Liver (tissue), 9 donors: ENCODE results near the gene LSM3. TPM values are rescaled to one million over a fixed set of nuclear protein-coding genes. Genes with fewer than 3 reads are reported as not detected.
"Not testable (repeated sequence)": the region's sequence is repeated elsewhere in the genome, so short reads cannot be mapped to it uniquely, and the experiment has no call there.

Experiments
- DNase-seq: peaks from one replicate; pipeline ENCODE4 v3.0.0-alpha.2; 2017; ENCODE audit warnings: low spot score
- H3K27ac ChIP-seq, 2 donors: one replicate each; pipeline ENCODE4 v1.7.0; 2013; ENCODE audit warnings: inconsistent platforms in 2 of 2, low read length in 2 of 2, control low read depth in 1 of 2, low read depth in 1 of 2, mild to moderate bottlenecking in 1 of 2
- H3K27me3 ChIP-seq, 4 donors: one replicate each; pipeline versions ENCODE4 v1.6.1 to v1.7.0; 2013; ENCODE audit warnings: low read length in 3 of 4, inconsistent platforms in 1 of 4, mild to moderate bottlenecking in 1 of 4, moderate library complexity in 1 of 4; ENCODE audit not compliant: control insufficient read depth in 4 of 4, insufficient read depth in 4 of 4
- H3K36me3 ChIP-seq, 4 donors: one replicate each; pipeline versions ENCODE4 v1.6.1 to v1.7.0; 2013; ENCODE audit warnings: low read length in 3 of 4, mild to moderate bottlenecking in 3 of 4, low read depth in 1 of 4, moderate library complexity in 1 of 4; ENCODE audit not compliant: control insufficient read depth in 4 of 4, insufficient read depth in 3 of 4
- H3K4me1 ChIP-seq, 4 donors: one replicate each; pipeline versions ENCODE4 v1.6.1 to v1.7.0; 2013; ENCODE audit warnings: low read length in 3 of 4, mild to moderate bottlenecking in 3 of 4, moderate library complexity in 1 of 4; ENCODE audit not compliant: control insufficient read depth in 4 of 4, insufficient read depth in 4 of 4
- H3K4me3 ChIP-seq, 3 donors: one replicate each; pipeline versions ENCODE4 v1.6.1 to v1.7.0; 2013; ENCODE audit warnings: low read length in 3 of 3, control low read depth in 1 of 3, low read depth in 1 of 3, mild to moderate bottlenecking in 1 of 3
- H3K9ac ChIP-seq, 2 donors: one replicate each; pipeline ENCODE4 v1.7.0; 2013; ENCODE audit warnings: low read length in 2 of 2, mild to moderate bottlenecking in 2 of 2, moderate library complexity in 2 of 2, control low read depth in 1 of 2, low read depth in 1 of 2
- H3K9me3 ChIP-seq, 4 donors: one replicate each; pipeline versions ENCODE4 v1.6.1 to v1.7.0; 2013; ENCODE audit warnings: low read length in 3 of 4; ENCODE audit not compliant: control insufficient read depth in 4 of 4
- CTCF ChIP-seq: fragments of 150-350 bp; IDR thresholded peaks from 2 replicates; pipeline ENCODE4 v1.5.1; 2017; ENCODE audit warnings: improper control_type of control experiment, low read depth, low read length; ENCODE audit not compliant: missing input control
- EGR1 ChIP-seq, 2 donors: IDR thresholded peaks; 2 replicates each; pipeline ENCODE4 v1.6.1; 2016 to 2018; ENCODE audit warnings: antibody characterized with exemption in 2 of 2, low read depth in 2 of 2
- FOXA1 ChIP-seq: IDR thresholded peaks from 2 replicates; pipeline ENCODE4 v1.6.1; 2016; ENCODE audit warnings: antibody characterized with exemption
- FOXA2 ChIP-seq: IDR thresholded peaks from 2 replicates; pipeline ENCODE4 v1.6.1; 2016; ENCODE audit warnings: antibody characterized with exemption
- HNF4A ChIP-seq, 2 donors: conservative IDR thresholded peaks; 2 replicates each; pipeline ENCODE4 v1.6.1; 2016; ENCODE audit warnings: antibody characterized with exemption in 2 of 2, mild to moderate bottlenecking in 2 of 2
- HNF4G ChIP-seq: IDR thresholded peaks from 2 replicates; pipeline ENCODE4 v1.6.1; 2016; ENCODE audit warnings: antibody characterized with exemption
- JUND ChIP-seq, 2 donors: IDR thresholded peaks; 2 replicates each; pipeline ENCODE4 v1.6.1; 2016; ENCODE audit warnings: antibody characterized with exemption in 2 of 2
- MAX ChIP-seq: IDR thresholded peaks from 2 replicates; pipeline ENCODE4 v1.6.1; 2016; ENCODE audit warnings: antibody characterized with exemption
- NR2F2 ChIP-seq: IDR thresholded peaks from 2 replicates; pipeline ENCODE4 v1.6.1; 2016; ENCODE audit warnings: antibody characterized with exemption
- RAD21 ChIP-seq, 2 donors: IDR thresholded peaks; 2 replicates each; pipeline ENCODE4 v1.6.1; 2016; ENCODE audit warnings: antibody characterized with exemption in 2 of 2, mild to moderate bottlenecking in 2 of 2
- RXRA ChIP-seq, 2 donors: IDR thresholded peaks; 2 replicates each; pipeline ENCODE4 v1.6.1; 2017 to 2018; ENCODE audit warnings: antibody characterized with exemption in 2 of 2, mild to moderate bottlenecking in 1 of 2
- SP1 ChIP-seq: IDR thresholded peaks from 2 replicates; pipeline ENCODE4 v1.6.1; 2018; ENCODE audit warnings: antibody characterized with exemption, mild to moderate bottlenecking
- YY1 ChIP-seq: IDR thresholded peaks from 2 replicates; pipeline ENCODE4 v1.6.1; 2016; ENCODE audit warnings: antibody characterized with exemption, mild to moderate bottlenecking
- ZBTB33 ChIP-seq: IDR thresholded peaks from 2 replicates; pipeline ENCODE4 v1.6.1; 2016; ENCODE audit warnings: antibody characterized with exemption
- WGBS: extraction: QIAGEN DNeasy Blood & Tissue Kit; methylation state at CpG from one replicate; pipeline ENCODE4 v1.1.7; 2013; 5-methylcytosine and 5-hydroxymethylcytosine counted together
- polyA plus RNA-seq, 2 donors: library from polyadenylated mRNA; stranded (reverse) in 1 of 2; unstranded in 1 of 2; fragments of 200-250 nt in 1 of 2; fragments of >200 nt in 1 of 2; fragmentation: Nextera tagmentation in 1 of 2; extraction: Ambion mirVana in 1 of 2; gene quantifications; one replicate each; pipeline versions ENCODE4 v1.2.1 to v1.2.3, GENCODE V29; 2013 to 2015
- total RNA-seq, 2 donors: library from RNA; depleted of rRNA; stranded (reverse); fragments of >200 nt; gene quantifications; one replicate each; pipeline ENCODE4 v1.2.3, GENCODE V29; 2014
- TF ChIP-seq, protein P1 (sequence below): IDR thresholded peaks from 2 replicates; pipeline ENCODE4 v1.6.1; 2016; ENCODE audit warnings: antibody characterized with exemption
- donor health status: healthy.
- donor health status: healthy.
- donor health status: healthy.
- donor health status: healthy.
- donor health status: healthy.

The LSM3 gene
- total and polyA plus RNA-seq, 4 donors = 3.7 to 17.0 (median 5.0) TPM

DNA sequence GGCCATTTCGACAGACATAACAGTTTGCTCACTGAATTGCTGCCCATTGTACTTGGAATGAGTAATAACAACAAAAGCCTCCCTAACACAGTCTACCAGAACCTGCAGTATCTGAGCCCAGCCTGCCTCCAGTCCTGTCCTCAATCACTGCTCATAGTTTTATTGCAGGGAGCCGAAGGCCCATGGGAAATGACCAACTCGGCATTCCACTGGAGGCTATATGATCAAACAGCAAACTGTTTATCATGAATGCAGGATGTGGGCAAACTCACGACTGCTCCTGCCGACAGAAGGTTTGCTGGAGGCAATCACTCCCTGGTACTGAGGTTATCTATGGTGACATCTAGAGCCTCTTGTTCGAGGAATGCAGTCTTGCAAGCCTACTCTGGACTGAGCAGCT lies 46.3 kb downstream of the LSM3 start:
- no peaks in the 10 kb centered on the region for H3K36me3 ChIP-seq
- TF ChIP-seq JUND (IDR thresholded peaks at IDR 0.05) (no peak), FOXA2 (no peak), HNF4A (conservative IDR thresholded peaks at IDR 0.05) (no peak), SP1 (no peak), HNF4G (no peak), EGR1 (IDR thresholded peaks at IDR 0.05; ENCODE audit: low read depth in 2 of 2) (no peak), ZBTB33 (no peak), MAX (no peak), CTCF (no peak), YY1 (no peak), RAD21 (IDR thresholded peaks at IDR 0.05) (no peak), RXRA (IDR thresholded peaks at IDR 0.05) (no peak), FOXA1 (no peak)
- TF ChIP-seq, protein P1, sequence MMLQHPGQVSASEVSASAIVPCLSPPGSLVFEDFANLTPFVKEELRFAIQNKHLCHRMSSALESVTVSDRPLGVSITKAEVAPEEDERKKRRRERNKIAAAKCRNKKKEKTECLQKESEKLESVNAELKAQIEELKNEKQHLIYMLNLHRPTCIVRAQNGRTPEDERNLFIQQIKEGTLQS = no peak
- H3K9ac ChIP-seq = no peak overlapping the region
- no peak overlapping the region for H3K27ac ChIP-seq
- H3K4me1 ChIP-seq = no peaks in the 10 kb centered on the region
- no peak overlapping the region for H3K4me3 ChIP-seq
- H3K9me3 ChIP-seq = peaks cover 0 to 4% (median 0%) of the 10 kb centered on the region in 4 donors
- H3K27me3 ChIP-seq = no peaks in the 10 kb centered on the region
- no peak for DNase-seq
- WGBS = 63% methylated on average over 6 of the region's 6 CpGs

- 67% methylated on average over 9 of the region's 9 CpGs for WGBS
- no peak overlapping the region for H3K9ac ChIP-seq
- H3K36me3 ChIP-seq = no peaks in the 10 kb centered on the region
- H3K9me3 ChIP-seq = peaks cover 0 to 4% (median 0%) of the 10 kb centered on the region in 4 donors
- H3K4me1 ChIP-seq = no peaks in the 10 kb centered on the region
- TF ChIP-seq HNF4G (no peak), NR2F2 (peak; percentile 75)
- TF ChIP-seq, protein P1 = no peak
- H3K27me3 ChIP-seq = no peaks in the 10 kb centered on the region
- H3K4me3 ChIP-seq = no peak overlapping the region
- no peak overlapping the region for H3K27ac ChIP-seq
- DNase-seq = no peak
Measured at GRCh38 chr3:14225421-14225820, 46.8 kb downstream of the LSM3 start.

GRCh38 chr3:14226351-14226750 lies 47.7 kb downstream of the LSM3 start:
- not testable (repeated sequence) for H3K36me3 ChIP-seq, DNase-seq, H3K27me3 ChIP-seq, H3K27ac ChIP-seq, H3K9ac ChIP-seq, H3K4me3 ChIP-seq, H3K4me1 ChIP-seq, H3K9me3 ChIP-seq
- WGBS = 62% methylated on average over 3 of the region's 3 CpGs
